HG03354 (cell line): Measurements from ENCODE around the gene CCDC134.
"Not testable (repeated sequence)": the region's sequence is repeated elsewhere in the genome, so short reads cannot be mapped to it uniquely, and the experiment has no call there.

Source experiments
- ATAC-seq: cut with Tn5 transposase; IDR thresholded peaks from one replicate; pipeline ENCODE4 v1.9.1; 2021; ENCODE audit warnings: mild to moderate bottlenecking; ENCODE audit not compliant: unreplicated experiment, poor library complexity, severe bottlenecking

CCDC134 gene

DNA sequence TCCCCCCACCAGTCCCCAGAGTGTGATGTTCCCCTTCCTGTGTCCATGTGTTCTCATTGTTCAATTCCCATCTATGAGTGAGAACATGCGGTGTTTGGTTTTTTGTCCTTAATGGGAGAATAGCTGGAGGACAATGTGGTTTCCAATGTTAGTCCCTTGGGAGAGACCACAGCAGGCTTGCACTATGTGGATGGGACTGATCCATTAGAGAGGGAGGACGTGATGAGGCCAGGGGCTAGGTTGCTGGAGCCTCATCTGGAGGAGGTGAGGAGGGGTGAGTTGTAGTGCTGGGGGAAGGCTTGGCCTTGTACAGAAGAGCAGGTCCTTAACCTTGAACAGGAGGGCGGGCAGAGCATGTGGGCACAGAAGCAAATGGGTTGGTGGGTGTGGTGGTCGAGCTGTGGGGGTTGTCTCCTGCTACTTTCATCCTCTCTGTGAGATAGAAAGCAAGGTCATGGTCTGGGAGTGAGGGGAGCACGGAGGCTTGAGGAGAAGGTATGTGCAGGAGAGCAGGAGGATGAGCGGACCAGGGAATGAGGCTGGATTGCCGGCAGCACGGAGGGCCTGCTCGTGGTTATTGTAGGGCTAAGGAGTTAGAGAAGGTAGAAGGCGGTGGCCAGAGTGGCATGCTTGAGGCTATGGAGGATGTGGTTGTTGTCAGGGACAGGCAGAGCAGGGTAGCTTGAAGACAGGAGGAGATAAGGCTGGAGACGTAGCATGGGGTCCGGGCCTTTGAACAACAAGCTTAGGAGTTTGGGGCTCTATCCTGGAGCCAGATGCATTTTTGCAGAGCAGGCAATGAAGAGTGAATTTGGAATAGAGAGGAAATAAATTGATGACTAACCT, 21.2 kb downstream of the CCDC134 start:
- no peak for ATAC-seq

DNA sequence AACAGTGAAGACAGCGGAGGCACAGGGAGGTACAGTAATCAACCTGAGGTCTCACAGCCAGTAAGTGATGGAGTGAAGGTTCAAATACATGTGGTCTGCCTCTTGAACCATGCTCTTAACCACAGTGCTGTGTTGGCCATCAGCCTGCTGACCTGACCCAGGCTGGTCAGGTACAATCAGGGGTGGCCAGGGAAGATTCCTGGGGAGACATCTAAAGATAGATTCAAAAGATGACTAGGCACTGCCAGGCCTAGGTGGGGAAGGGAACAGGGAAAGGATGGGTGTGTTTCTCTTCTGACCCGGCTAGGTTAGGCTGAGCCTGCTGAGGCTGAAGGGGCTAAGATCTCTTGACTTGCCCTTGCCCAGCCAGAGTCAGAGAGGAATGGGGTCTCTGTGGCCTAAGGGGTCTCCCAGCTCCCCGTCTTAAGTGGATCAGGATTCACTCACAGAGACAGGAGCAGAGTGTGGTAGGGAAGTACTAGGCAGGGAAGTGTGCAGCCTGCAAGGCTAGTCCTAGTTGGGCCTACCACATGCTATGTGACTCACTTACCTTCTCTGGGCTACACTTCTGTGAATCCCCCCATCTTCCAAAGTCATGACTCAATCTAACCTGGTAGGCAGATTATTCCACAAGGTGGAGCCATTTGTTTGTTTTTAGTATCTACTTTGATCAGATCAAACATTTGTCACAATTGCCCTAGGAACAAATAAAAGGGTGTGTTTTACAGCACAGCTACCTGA, 22.0 kb downstream of the CCDC134 start:
- no peak for ATAC-seq

DNA sequence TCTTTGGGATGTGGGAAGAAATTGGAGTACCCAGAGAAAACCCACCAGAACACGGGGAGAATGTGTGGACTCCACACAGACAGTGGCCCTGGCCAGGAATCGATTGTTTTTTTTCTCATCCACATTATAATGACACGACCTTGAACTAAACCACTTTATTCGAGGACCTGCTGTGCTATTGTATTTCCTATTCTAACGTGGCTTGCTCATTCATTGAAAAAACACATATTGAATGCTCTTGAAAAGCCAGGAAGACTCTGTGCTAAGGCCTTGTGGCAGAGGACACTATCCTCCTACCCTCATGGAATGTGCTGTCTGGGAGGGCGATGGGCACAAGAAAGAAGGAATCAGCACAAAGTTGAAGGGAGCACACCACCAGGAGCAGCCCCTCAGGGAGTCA, 23.3 kb downstream of the CCDC134 start:
- ATAC-seq = no peak

DNA sequence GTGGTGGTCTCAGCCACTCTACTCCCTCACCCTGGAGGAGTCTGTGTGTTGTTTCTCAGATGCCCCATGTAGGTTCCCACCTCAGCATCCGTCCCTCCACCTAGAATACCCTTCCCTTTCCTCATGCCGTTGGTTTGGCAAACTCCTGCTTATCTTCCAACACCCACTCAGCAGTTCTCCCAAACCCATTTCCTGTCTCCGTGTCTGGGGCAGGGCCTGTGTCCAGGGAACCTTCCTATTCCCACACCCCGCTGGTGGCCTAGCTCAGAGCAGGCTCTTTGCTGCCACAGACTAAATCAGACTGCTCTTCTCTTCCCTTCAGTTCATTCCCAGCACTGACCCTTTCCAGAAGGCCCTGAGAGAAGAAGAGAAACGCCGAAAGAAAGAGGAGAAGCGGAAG, 24.9 kb downstream of the CCDC134 start:
- no peak for ATAC-seq

DNA sequence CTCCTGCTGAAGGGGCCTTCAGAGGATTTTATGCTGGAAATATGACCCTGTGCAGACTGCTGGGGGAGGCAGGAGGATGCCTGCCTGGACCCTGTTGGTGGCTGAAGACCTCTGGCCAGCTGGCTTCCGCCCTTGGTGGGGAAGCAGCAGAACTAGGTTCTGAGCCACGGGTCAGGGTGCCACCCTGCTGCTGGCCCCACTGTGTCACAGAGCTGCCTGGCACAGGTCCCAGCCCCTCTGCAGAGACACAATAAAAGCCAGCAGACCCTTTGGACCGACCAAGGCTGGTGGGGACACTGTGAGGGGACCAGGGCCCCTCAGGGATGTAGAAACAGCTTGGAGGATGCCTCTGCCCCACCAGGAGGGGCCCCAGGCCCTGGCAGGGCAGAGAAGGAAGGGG, 25.5 kb downstream of the CCDC134 start:
- ATAC-seq = no peak

DNA sequence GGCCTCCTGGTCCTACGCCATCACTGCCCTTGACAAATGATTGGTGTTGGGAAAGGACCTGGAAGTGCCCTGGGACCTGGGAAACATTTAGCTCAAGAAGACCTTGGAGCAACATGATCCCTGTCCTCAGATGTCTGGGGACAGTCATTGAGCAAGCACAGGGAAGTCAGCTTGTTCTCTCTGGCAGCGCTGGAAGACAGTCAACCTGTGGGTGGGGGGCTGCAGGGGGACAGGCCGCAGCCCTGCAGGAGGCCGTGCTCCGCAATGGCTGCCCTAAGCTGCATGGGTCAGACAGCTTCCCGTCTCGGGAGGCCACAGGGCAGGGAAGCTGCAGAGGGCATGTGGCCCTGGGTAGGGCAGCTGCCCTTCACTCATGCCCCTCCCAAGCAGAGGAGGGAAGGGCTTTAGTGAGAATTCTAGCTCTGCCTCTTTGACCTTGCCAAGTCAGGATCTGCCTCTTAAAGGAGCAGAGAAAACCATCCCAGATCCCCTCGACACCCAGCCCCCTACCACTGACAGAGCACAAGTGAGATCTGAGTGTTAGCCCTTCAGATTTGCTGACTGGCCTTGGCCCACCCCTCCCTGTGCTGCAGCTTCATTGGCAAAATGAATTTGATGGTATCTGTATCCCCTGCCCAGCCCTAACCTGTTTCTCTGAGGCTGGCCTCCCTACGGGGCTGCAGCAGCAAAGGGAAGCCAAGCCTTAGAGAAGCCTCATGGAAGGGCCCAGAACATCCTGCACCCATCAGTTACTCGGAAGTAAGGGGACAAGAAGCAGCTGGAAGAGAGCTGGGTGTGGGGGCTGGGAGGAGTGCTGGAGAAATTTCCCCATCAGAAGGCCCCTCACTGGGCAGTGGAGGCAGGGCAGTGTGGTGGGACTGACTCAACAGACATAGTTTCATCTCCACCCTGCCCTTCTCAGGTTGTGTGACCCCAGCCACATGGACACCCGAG, 26.2 kb downstream of the CCDC134 start:
- no peak for ATAC-seq

DNA sequence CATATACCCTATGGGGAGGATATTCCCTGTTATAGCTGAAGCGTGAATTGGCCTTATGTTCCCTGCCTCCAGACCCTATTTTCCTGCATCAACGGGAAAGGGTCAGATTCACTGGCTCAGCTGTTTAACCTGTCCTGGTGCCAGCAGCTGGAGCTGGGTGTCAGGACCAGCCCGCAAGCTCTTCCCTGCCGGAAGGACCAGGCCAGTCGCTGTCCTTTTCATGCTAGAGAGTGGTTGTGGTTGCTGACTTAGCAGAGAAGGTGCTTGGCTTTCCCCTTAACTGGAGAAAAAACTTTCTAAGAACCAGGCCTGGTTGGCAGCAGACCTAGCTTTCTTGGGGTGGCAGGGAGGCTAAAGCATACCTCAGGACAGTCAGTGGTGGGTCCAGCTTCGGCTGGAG, 27.2 kb downstream of the CCDC134 start:
- ATAC-seq = no peak

DNA sequence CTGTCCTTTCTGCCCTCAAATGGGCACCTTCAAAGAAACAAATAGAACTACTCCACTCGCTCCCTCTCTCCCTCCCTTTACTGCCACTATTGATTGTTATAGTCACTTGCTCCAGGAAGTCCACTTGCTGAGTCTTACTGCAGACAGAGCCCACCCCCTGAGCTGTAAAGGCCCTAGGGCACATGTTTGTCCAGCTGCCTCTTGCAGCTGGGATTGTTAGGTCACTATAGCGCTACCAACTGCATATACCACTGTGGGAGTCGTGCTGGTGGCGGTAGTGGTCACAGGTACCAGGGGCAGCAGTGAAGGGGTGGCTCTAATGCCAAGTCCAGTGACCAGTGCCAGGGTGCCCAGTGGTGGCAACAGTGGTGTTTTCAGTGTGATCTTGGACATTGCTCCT, 28.0 kb downstream of the CCDC134 start:
- ATAC-seq = no peak

DNA sequence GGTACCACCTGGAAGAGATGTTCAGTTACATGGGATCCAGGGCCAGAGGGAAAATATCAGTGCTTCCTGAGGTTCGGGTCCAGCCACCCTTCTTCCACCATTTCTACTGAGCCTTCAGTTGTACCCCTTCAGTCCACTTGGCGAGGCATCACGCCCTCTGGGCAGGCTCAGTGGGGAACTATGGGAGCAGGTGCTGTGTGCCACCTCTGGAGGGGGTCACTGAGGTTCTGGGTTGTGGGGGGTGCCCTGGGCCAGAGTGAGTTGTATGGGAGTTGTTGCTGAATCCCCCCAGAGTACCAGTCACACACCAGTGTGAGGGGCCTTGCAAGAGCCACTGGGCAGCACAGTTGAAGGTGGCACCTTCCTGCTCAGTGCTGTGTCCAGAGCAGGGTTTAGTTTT, 29.7 kb downstream of the CCDC134 start:
- ATAC-seq = no peak

DNA sequence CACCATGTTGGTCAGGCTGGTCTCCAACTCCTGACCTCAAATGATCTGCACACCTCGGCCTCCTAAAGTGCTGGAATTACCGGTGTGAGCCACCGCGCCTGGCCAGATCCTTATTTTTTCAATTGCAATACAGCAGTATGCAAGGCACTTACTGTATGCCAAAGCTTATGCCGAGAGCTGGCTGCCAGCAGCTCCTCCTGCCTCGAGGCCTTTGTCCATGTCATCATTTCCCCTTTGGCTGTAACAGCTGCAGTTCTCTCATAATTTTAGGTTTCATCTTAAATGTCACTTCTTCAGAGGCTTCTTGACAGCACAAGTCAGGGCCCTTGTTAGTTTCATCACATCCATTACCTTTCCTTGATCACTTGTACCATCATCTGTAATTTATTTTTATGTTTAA, 30.9 kb downstream of the CCDC134 start:
- ATAC-seq = no peak

DNA sequence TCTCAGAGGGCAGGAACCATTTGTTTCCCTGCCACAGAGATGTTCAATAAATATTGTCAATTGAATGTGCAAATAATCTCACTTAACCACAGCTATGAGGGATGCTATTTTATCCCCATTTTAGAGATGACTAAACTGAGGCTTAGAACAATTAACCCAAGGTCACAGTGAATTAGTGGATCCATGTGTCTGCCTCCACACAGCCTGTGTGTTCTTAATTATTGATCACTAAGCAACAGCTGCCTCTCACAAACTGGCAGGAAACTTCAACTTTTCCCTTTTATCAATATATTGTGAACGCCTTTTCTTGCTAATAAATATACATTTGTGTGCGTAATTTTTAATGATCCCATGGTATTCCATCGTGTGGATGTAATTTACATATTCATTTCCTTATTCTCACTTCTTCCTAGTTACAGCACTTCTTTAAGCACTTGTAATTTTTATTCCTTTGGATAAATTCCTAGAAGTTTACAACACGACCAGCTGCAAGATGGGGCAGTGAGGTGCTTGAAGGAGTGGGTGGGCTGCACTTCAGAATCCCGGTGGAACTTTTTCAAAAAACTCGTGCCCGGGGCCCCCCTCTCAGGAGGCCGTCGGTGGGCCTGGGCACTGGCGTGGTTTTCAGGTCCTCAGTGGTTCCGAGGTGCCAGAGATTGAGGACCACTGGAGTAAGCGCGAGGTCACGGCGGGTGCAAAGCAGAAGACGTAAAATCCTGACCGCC, 31.5 kb downstream of the CCDC134 start:
- ATAC-seq = peak; percentile 8

DNA sequence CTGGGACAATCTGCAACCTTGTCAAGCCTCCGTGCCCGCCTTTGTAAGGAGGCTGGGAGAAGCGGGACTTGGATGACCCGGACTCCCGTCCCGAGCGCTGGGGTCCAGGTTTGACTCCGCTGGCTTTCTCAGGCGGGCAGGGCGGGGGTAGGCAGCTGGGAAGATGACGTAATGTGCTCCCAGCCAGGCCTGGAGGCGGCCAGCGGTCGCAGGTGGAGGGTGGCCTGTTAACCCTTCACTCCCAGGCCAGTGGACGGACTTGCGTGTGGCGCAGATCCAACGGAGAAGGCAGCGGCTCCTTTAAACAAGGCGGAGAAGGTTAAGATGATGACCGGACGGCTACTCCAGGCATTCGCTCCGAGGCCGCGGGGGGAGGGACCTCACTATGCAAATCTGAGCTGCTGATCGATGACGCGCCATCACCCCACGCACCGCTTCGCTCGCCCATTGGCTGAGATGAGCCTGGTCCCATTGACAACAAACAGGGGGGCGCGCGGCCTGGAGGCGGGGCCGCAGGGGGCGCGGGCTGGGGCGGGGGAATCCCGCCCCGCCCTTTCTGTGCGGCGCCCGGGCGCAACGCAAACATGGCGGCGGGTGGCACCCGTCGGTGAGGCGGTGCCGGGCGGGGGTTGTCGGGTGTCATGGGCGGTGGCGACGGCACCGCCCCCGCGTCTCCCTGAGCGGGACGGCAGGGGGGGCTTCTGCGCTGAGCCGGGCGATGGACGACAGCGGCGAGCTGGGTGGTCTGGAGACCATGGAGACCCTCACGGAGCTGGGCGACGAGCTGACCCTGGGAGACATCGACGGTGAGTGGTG, 32.3 kb downstream of the CCDC134 start, which contains the start of gene SREBF2:
Gene SREBF2, plus strand, starts transcription at position 553 of the 816 bp plus-strand sequence. Its CDS starts 166 bp downstream, at position 719.
- peak; percentile 87 for ATAC-seq

DNA sequence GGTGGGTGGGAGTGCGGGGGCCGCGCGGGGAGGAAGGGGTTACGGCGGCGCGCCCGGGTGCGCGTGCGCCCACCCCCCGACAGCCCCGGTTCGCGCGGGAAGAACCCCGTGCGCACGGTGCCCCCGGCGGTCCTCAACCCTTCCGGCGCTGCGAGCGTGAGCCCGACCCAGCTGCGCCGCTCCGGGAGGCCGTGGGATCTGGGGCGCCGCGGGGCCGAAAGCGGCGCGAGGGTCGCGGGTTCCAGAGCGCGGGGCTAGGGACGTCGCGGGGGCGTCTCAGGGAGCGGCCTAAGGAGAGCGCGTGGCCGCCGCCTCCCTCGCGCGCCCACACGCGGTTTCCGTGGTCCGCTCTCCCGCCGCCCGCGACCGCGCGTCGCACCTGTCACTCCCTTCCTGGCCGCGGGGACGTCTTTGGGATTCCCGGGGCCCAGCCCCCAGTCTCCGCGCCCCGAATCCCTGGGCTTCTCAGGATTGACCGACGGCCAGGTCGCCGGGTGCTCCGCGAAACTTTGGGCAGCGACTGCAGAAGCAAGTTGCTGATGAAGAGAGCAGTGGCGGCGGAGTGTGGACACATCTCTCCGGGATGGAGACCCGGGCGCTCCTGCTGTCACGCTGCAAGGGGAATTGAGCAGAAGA, 33.0 kb downstream of the CCDC134 start:
- ATAC-seq = peak; percentile 19

DNA sequence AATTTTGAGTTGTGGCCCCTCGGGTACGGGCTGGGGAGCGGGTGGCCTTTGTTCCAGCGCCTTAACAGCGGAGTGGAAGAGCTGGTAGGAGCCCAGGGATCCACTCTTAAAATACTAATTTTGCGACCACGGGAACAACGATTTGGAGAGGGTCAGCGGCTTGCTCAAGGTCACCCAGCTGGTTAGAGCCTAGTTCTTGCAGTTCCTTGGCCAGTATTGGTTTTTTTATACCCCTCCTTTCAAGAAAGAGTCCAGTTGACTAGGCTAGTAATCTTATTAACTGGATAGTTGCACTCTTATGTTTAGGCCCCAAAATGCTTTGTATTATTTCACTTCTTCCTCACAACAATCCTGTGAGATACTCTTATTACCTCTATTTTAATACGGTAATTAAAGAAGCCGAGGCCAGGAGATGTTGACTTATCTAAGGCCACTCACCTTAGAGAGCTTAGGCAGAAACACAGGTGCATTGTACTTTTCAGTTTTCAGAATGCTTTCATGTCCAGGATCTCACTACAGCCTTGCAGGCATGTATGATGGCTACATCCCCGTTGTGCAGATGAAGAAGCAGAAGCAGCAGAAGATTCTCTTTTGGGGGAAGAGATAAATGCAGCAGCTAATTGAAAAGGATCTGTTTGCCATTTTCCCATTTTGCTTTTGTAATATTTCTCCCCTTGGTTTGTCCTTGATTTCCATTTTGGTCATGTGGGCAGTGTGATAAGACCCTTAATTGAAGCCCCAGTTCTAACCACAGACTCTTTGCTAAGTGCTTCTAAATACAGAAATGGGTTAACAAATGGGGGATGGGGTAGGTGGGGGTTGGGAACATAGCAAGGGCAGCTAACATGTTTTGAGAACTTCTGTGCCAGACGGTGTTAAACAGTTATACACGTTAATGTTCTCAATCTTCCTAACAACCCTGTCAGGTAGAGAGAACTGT, 33.8 kb downstream of the CCDC134 start:
- ATAC-seq = no peak

DNA sequence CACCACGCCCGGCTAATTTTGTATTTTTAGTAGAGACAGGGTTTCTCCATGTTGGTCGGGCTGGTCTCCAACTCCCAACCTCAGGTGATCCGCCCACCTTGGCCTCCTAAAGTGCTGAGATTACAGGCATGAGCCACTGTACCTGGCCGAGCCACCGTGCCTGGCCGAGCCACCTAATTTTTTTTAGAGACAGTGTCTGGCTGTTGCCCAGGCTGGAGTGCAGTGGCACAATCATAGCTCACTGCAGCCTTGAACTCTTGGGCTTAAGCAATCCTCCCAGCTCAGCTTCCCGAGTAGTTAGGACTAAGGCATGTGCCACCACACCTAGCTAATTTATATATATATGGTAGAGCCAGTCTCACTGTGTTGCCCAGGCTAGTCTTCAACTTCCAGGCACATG, 35.0 kb downstream of the CCDC134 start:
- not testable (repeated sequence) for ATAC-seq

DNA sequence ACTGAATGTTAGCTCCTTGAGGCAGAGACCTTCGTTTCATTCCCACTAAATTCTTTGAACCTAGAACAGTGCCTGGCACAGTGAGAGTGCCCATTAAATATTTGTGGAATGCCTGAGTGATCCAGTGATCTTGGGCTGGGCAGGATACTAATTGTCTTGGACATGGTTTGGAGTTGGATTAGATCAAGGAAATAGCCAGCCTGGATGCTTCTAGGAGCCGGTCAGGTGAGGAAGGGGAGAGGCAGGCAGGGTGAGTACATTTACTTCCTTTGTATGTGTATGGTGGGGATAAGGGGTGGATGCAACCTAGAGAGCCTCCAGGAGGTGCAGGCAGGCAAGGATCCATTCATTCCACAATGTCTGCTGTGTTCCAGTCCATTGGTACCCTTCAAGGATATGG, 36.1 kb downstream of the CCDC134 start:
- no peak for ATAC-seq
